Esophagus squamous epithelium (tissue), 4 donors: ENCODE measurements around the gene CXADR.

Experiments
- POLR2A ChIP-seq, 4 donors: fragments of 450-650 bp; IDR thresholded peaks; one replicate each; pipeline ENCODE4 v1.6.1; 2017; ENCODE audit warnings: antibody characterized with exemption in 4 of 4, mild to moderate bottlenecking in 4 of 4, moderate library complexity in 3 of 4
- TF ChIP-seq, protein P1 (sequence below), 6 experiments: fragments of 450-650 bp in 4 of 6; fragments of 200-600 bp in 2 of 6; sonication (generic) in 2 of 6; IDR thresholded peaks; one replicate each; pipeline ENCODE4 v1.5.1; 2016 to 2019; ENCODE audit warnings: antibody characterized with exemption in 6 of 6, mild to moderate bottlenecking in 4 of 6, moderate library complexity in 4 of 6

DNA sequence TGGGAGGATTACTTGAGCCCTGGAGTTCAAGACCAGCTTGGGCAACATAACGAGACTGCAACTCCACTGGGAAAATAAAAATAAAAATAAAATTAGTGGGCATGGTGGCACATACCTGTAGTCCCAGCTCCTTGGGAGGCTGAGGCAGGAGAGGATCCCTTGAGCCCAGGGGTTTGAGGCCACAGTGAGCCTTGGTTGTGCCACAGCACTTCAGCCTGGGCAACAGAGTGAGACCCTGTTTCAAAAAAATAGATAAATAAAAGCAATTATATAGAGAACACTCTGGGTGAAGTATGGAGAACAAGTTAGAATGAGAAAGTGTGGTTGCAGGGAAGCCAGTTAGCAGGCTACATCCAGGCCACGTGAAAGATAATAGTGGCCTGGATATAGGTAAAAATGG lies 25.7 kb downstream of the CXADR start:
- TF ChIP-seq, protein P1, sequence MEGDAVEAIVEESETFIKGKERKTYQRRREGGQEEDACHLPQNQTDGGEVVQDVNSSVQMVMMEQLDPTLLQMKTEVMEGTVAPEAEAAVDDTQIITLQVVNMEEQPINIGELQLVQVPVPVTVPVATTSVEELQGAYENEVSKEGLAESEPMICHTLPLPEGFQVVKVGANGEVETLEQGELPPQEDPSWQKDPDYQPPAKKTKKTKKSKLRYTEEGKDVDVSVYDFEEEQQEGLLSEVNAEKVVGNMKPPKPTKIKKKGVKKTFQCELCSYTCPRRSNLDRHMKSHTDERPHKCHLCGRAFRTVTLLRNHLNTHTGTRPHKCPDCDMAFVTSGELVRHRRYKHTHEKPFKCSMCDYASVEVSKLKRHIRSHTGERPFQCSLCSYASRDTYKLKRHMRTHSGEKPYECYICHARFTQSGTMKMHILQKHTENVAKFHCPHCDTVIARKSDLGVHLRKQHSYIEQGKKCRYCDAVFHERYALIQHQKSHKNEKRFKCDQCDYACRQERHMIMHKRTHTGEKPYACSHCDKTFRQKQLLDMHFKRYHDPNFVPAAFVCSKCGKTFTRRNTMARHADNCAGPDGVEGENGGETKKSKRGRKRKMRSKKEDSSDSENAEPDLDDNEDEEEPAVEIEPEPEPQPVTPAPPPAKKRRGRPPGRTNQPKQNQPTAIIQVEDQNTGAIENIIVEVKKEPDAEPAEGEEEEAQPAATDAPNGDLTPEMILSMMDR (IDR thresholded peaks at IDR 0.05) = no peak
- TF ChIP-seq POLR2A (IDR thresholded peaks at IDR 0.05) = no peak
